Sigmoid colon (tissue), 7 donors: ENCODE data around the gene DENND1C. TPM values are rescaled to one million over a fixed set of nuclear protein-coding genes. Genes with fewer than 3 reads are reported as not detected.

Experiments
- DNase-seq: peaks from one replicate; pipeline ENCODE4 v3.0.0-alpha.2; 2019
- H3K27ac ChIP-seq, 4 donors: fragments of 200-600 bp; sonication (generic); one replicate each; pipeline ENCODE4 v1.5.1; 2016 to 2019; ENCODE audit warnings: mild to moderate bottlenecking in 1 of 4
- H3K27me3 ChIP-seq, 3 donors: fragments of 200-600 bp; sonication (generic); one replicate each; pipeline ENCODE4 v1.5.1; 2019; ENCODE audit warnings: mild to moderate bottlenecking in 1 of 3
- H3K36me3 ChIP-seq, 4 donors: fragments of 200-600 bp; sonication (generic); one replicate each; pipeline ENCODE4 v1.5.1; 2016 to 2019
- H3K4me1 ChIP-seq, 4 donors: fragments of 200-600 bp; sonication (generic); one replicate each; pipeline ENCODE4 v1.5.1; 2017 to 2019
- H3K4me3 ChIP-seq, 4 donors: fragments of 200-600 bp; sonication (generic); one replicate each; pipeline ENCODE4 v1.5.1; 2017 to 2019; ENCODE audit warnings: mild to moderate bottlenecking in 2 of 4, moderate library complexity in 1 of 4
- H3K9me3 ChIP-seq, 4 donors: fragments of 200-600 bp in 3 of 4; sonication (generic) in 3 of 4; one replicate each; pipeline versions ENCODE4 v1.5.1 to v1.6.1; 2013 to 2019
- EP300 ChIP-seq, 4 donors: sonication (generic); formaldehyde crosslinking; IDR thresholded peaks; one replicate each; pipeline ENCODE4 v1.6.1; 2017; ENCODE audit warnings: antibody characterized with exemption in 4 of 4
- POLR2A ChIP-seq, 2 donors: fragments of 450-650 bp; IDR thresholded peaks; one replicate each; pipeline ENCODE4 v1.6.1; 2016; ENCODE audit warnings: antibody characterized with exemption in 2 of 2, mild to moderate bottlenecking in 2 of 2, moderate library complexity in 2 of 2
- POLR2AphosphoS5 ChIP-seq, 4 donors: sonication (generic); formaldehyde crosslinking; IDR thresholded peaks; one replicate each; pipeline ENCODE4 v1.6.1; 2017; ENCODE audit warnings: antibody characterized with exemption in 4 of 4
- WGBS, 2 donors: extraction: QIAGEN DNeasy Blood & Tissue Kit; methylation state at CpG; one replicate each; pipeline ENCODE4 v1.1.7; 2013; 5-methylcytosine and 5-hydroxymethylcytosine counted together
- intact Hi-C: fragments of 100-400 bp; cut with DNase I; formaldehyde crosslinking; loops from one replicate; pipeline ENCODE4 v1.15.1; 2023
- polyA plus RNA-seq, 3 donors: library from polyadenylated mRNA; stranded (reverse); fragments of 200-250 nt; gene quantifications; one replicate each; pipeline ENCODE4 v1.2.3, GENCODE V29; 2013
- total RNA-seq, 4 donors: library from RNA; depleted of rRNA; stranded (reverse); fragments of >200 nt; gene quantifications; one replicate each; pipeline ENCODE4 v1.1.0, GENCODE V29; 2016
- TF ChIP-seq, protein P1 (sequence below), 4 experiments: fragments of 450-650 bp in 3 of 4; fragments of 200-600 bp in 1 of 4; IDR thresholded peaks; one replicate each; pipeline ENCODE4 v1.5.1; 2016 to 2019; ENCODE audit warnings: antibody characterized with exemption in 4 of 4, mild to moderate bottlenecking in 3 of 4, moderate library complexity in 2 of 4
- donor health status: healthy with polysubstance abuse.
- donor health status: Bipolar disorder and iron deficiency.
- donor health status: healthy.

The DENND1C gene
- total and polyA plus RNA-seq, 7 donors: 0.99 to 18.1 (median 1.9) TPM; not detected in 1

DNA sequence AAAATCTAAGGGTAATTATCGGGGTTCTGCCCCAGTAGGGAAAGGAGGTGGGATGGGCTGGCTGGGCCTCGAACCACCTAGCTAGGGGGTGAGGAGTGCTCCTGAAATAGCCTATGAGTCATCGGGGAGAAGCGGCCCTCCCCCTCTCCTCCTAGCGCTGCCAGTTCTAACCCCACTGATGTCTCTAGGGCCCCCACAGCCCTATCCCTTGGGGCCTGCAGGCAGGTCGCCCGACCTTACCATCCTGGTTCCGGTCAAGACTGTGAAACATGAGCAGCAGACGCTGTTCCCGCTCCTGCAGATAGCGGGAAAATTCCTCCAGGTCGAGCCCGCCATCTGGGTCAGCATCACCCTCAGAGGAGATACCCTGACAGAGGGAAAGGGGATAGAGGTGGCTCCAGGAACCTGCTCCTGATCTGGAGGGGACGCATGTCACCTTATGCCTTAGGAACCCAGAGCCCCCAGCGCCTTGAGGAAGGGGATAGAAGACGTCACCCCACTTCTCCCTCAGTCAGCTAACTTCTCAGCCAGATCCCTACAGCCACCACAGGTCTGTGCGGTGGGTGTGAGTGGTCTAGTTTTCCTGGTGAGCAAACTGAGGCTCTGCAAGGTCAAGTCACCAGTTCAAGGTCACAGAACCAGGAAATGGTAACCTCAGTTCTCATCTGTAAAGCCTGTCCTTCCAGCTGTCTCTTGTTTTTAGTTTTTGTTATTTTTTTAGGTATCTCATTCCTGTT, 23.5 kb downstream of the DENND1C start:
- 86 to 91% methylated on average over 17 of the region's 17 CpGs for WGBS, 2 donors
- Histone ChIP-seq H3K27me3 (peaks cover 0 to 5% (median 0%) of the 10 kb centered on the region in 3 donors), H3K27ac (peak overlapping the region; percentile 83 to 93 (median 88)), H3K4me3 (peak overlapping the region; percentile 70 to 85 (median 78)), H3K9me3 (peaks cover 0 to 11% (median 4%) of the 10 kb centered on the region in 4 donors), H3K4me1 (peaks cover 0 to 24% (median 18%) of the 10 kb centered on the region in 4 donors), H3K36me3 (peaks cover 14 to 44% (median 28%) of the 10 kb centered on the region in 4 donors)
- DNase-seq: no peak
- TF ChIP-seq EP300 (IDR thresholded peaks at IDR 0.05) (no peak), POLR2AphosphoS5 (IDR thresholded peaks at IDR 0.05) (no peak), POLR2A (IDR thresholded peaks at IDR 0.05) (no peak)
- TF ChIP-seq, protein P1, sequence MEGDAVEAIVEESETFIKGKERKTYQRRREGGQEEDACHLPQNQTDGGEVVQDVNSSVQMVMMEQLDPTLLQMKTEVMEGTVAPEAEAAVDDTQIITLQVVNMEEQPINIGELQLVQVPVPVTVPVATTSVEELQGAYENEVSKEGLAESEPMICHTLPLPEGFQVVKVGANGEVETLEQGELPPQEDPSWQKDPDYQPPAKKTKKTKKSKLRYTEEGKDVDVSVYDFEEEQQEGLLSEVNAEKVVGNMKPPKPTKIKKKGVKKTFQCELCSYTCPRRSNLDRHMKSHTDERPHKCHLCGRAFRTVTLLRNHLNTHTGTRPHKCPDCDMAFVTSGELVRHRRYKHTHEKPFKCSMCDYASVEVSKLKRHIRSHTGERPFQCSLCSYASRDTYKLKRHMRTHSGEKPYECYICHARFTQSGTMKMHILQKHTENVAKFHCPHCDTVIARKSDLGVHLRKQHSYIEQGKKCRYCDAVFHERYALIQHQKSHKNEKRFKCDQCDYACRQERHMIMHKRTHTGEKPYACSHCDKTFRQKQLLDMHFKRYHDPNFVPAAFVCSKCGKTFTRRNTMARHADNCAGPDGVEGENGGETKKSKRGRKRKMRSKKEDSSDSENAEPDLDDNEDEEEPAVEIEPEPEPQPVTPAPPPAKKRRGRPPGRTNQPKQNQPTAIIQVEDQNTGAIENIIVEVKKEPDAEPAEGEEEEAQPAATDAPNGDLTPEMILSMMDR (IDR thresholded peaks at IDR 0.05): no peak
- intact Hi-C loops: loop anchor here (2.0 kb wide), 1 partner anchor 87 kb away; no protein-coding TSS in a partner anchor

DNA sequence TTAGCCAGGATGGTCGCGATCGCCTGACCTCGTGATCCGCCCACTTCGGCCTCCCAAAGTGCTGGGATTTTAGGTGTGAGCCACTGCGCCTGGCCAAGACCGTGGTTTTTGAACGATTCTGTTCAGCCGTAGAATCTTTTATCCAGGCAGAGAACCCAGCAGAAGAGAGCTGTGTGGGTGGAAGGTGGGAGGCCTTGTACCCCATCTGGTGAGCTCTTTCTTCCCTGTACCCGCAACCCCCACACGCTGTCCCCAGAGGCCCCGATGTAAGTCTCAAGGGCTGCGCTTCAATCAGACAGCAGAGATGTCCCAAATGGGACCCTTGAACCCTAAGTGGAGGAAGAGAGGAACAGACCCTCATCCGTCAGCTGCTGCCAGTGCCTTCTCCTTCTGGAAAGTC, 25.7 kb downstream of the DENND1C start:
- TF ChIP-seq, protein P1 (IDR thresholded peaks at IDR 0.05): no peak
- no peak for TF ChIP-seq POLR2AphosphoS5 (IDR thresholded peaks at IDR 0.05)
- TF ChIP-seq EP300 (IDR thresholded peaks at IDR 0.05): no peak
- TF ChIP-seq POLR2A (IDR thresholded peaks at IDR 0.05): no peak
- peaks cover 14 to 66% (median 30%) of the 10 kb centered on the region in 4 donors for H3K36me3 ChIP-seq
- H3K27me3 ChIP-seq: no peaks in the 10 kb centered on the region
- peaks cover 0 to 11% (median 4%) of the 10 kb centered on the region in 4 donors for H3K9me3 ChIP-seq
- intact Hi-C loops: no loop called here
- WGBS, 2 donors: 88 to 93% methylated on average over 15 of the region's 15 CpGs
- H3K27ac ChIP-seq: no peak overlapping the region
- no peak for DNase-seq
- peaks cover 0 to 24% (median 18%) of the 10 kb centered on the region in 4 donors for H3K4me1 ChIP-seq
- H3K4me3 ChIP-seq: no peak overlapping the region

DNA sequence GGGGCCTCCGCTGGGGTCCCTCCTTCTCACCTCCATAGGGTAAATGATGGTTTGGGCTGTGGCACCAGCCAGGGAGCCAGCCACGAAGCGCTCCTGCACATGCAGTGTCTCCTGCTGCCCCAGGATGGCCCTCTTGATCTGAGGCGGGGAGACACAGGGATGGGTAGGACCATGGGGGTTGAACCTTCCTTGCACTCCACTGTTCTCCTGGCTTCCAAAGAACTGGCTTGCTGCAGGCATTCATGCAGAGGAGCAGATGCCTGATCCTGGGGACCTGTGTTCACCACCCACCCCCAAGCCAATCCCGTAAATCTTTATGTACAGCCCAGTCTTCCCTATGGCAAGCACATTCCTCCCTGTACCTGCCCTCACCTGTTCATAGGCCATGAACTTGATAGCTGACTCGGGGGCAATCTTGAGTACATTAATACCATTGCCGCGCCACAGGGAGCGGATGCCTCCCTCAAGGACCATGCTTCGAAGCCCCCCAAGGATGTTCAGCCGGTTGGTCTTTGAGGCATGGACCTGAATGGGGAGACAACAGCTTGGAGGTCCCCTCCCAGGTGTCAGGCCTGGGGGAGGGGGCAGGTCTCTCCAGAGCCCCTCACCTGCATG, 27.5 kb downstream of the DENND1C start:
- intact Hi-C loops: no loop called here
- Histone ChIP-seq H3K9me3 (peaks cover 0 to 11% (median 4%) of the 10 kb centered on the region in 4 donors), H3K27me3 (no peaks in the 10 kb centered on the region), H3K4me3 (no peak overlapping the region), H3K27ac (no peak overlapping the region), H3K4me1 (peaks cover 0 to 17% (median 13%) of the 10 kb centered on the region in 4 donors), H3K36me3 (peaks cover 14 to 76% (median 30%) of the 10 kb centered on the region in 4 donors)
- TF ChIP-seq POLR2AphosphoS5 (IDR thresholded peaks at IDR 0.05) (no peak), EP300 (IDR thresholded peaks at IDR 0.05) (no peak), POLR2A (IDR thresholded peaks at IDR 0.05) (no peak)
- TF ChIP-seq, protein P1 (IDR thresholded peaks at IDR 0.05): no peak
- no peak for DNase-seq
- WGBS, 2 donors: 97 to 98% methylated on average over 11 of the region's 11 CpGs

DNA sequence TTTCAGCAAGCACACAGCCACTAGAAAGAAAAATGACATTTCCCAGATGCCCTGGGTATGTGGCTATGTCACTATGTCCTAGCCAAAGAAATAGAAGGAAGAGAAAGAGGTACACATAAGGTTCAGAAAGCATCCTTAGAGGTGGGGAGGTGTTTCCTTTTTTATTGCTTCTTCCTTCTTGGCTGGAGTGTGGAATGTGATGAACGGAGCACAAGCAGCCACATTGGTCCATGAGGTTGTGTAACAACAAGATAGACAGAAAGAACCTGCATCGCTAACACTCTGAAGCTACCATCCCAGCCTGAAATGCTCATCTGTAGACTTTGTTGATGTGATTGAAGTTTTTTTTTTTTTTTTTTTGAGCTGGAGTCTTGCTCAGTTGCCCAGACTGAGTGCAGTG, 28.7 kb downstream of the DENND1C start:
- 97 to 100% methylated on average over 2 of the region's 2 CpGs for WGBS, 2 donors
- Histone ChIP-seq H3K4me1 (peaks cover 0 to 6% (median 2%) of the 10 kb centered on the region in 4 donors), H3K27ac (no peak overlapping the region), H3K4me3 (no peak overlapping the region), H3K9me3 (peaks cover 0 to 11% (median 4%) of the 10 kb centered on the region in 4 donors), H3K36me3 (peaks cover 14 to 79% (median 30%) of the 10 kb centered on the region in 4 donors), H3K27me3 (no peaks in the 10 kb centered on the region)
- intact Hi-C loops: no loop called here
- no peak for DNase-seq
- TF ChIP-seq POLR2A (IDR thresholded peaks at IDR 0.05): no peak
- no peak for TF ChIP-seq POLR2AphosphoS5 (IDR thresholded peaks at IDR 0.05)
- TF ChIP-seq EP300 (IDR thresholded peaks at IDR 0.05): no peak
- TF ChIP-seq, protein P1 (IDR thresholded peaks at IDR 0.05): no peak
